Esophagus (tissue), 2 donors: Measurements from ENCODE around the gene MCTP2. TPM values are rescaled to one million over a fixed set of nuclear protein-coding genes. Genes with fewer than 3 reads are reported as not detected.
A peak's percentile ranks its signal among the peaks of the same experiment; 100 is the strongest.

Experiments used
- H3K27ac ChIP-seq, 2 donors: one replicate each; pipeline ENCODE4 v1.5.1; 2013; ENCODE audit warnings: low read depth in 2 of 2, mild to moderate bottlenecking in 2 of 2, inconsistent platforms in 1 of 2, low read length in 1 of 2, moderate library complexity in 1 of 2
- H3K27me3 ChIP-seq, 2 donors: one replicate each; pipeline ENCODE4 v1.6.1; 2013; ENCODE audit warnings: low read length in 2 of 2, control low read depth in 1 of 2, mild to moderate bottlenecking in 1 of 2; ENCODE audit not compliant: insufficient read depth in 2 of 2, control insufficient read depth in 1 of 2
- H3K36me3 ChIP-seq, 2 donors: one replicate each; pipeline ENCODE4 v1.6.1; 2013; ENCODE audit warnings: low read length in 1 of 2; ENCODE audit not compliant: control insufficient read depth in 2 of 2, insufficient read depth in 2 of 2
- H3K4me1 ChIP-seq, 2 donors: one replicate each; pipeline ENCODE4 v1.6.1; 2013; ENCODE audit warnings: low read length in 1 of 2; ENCODE audit not compliant: control insufficient read depth in 2 of 2, insufficient read depth in 2 of 2
- H3K4me3 ChIP-seq, 2 donors: one replicate each; pipeline ENCODE4 v1.5.1; 2013; ENCODE audit warnings: low read length in 2 of 2, mild to moderate bottlenecking in 2 of 2, low read depth in 1 of 2, moderate library complexity in 1 of 2
- H3K9me3 ChIP-seq, 2 donors: one replicate each; pipeline ENCODE4 v1.6.1; 2013; ENCODE audit warnings: mild to moderate bottlenecking in 2 of 2, low read depth in 1 of 2, low read length in 1 of 2, moderate library complexity in 1 of 2; ENCODE audit not compliant: control insufficient read depth in 2 of 2, insufficient read depth in 1 of 2
- WGBS, 2 donors: extraction: QIAGEN DNeasy Blood & Tissue Kit; methylation state at CpG; one replicate each; pipeline ENCODE4 v1.1.7; 2013; 5-methylcytosine and 5-hydroxymethylcytosine counted together
- polyA plus RNA-seq, 2 donors: library from polyadenylated mRNA; stranded (reverse); fragments of 200-250 nt; gene quantifications; one replicate each; pipeline ENCODE4 v1.2.3, GENCODE V29; 2013
- donor health status: healthy with polysubstance abuse.
- donor health status: Bipolar disorder and iron deficiency.

The MCTP2 gene
- polyA plus RNA-seq, 2 donors = 2.4 to 2.5 TPM

- H3K36me3 ChIP-seq = no peaks in the 10 kb centered on the region
- H3K4me1 ChIP-seq = no peaks in the 10 kb centered on the region
- no peaks in the 10 kb centered on the region for H3K9me3 ChIP-seq
- no peak overlapping the region for H3K4me3 ChIP-seq
- no peaks in the 10 kb centered on the region for H3K27me3 ChIP-seq
- H3K27ac ChIP-seq = no peak overlapping the region
- WGBS, 2 donors = 86 to 89% methylated on average over 4 of the region's 4 CpGs
Measured at GRCh38 chr15:94305133-94305532, 73.8 kb downstream of the MCTP2 start.

GRCh38 chr15:94306700-94307650, 75.6 kb downstream of the MCTP2 start:
- Histone ChIP-seq H3K27ac (no peak overlapping the region), H3K36me3 (no peaks in the 10 kb centered on the region), H3K4me1 (no peaks in the 10 kb centered on the region), H3K4me3 (no peak overlapping the region), H3K27me3 (no peaks in the 10 kb centered on the region), H3K9me3 (no peaks in the 10 kb centered on the region)
- WGBS, 2 donors = 75% methylated on average over 12 to 13 of the region's 13 CpGs

- Histone ChIP-seq H3K36me3 (peaks cover 0 to 13% of the 10 kb centered on the region in 2 donors), H3K9me3 (no peaks in the 10 kb centered on the region), H3K4me1 (no peaks in the 10 kb centered on the region), H3K27me3 (no peaks in the 10 kb centered on the region), H3K27ac (no peak overlapping the region), H3K4me3 (no peak overlapping the region)
- WGBS, 2 donors = 75% methylated on average over 5 of the region's 5 CpGs
Measured at GRCh38 chr15:94312946-94313345, 81.6 kb downstream of the MCTP2 start.

GRCh38 chr15:94314639-94315038, 83.3 kb downstream of the MCTP2 start:
- H3K9me3 ChIP-seq = no peaks in the 10 kb centered on the region
- H3K27me3 ChIP-seq = no peaks in the 10 kb centered on the region
- H3K27ac ChIP-seq = no peak overlapping the region
- H3K36me3 ChIP-seq = peaks cover 0 to 13% of the 10 kb centered on the region in 2 donors
- no peak overlapping the region for H3K4me3 ChIP-seq
- WGBS, 2 donors = 86 to 87% methylated on average over 3 of the region's 3 CpGs
- H3K4me1 ChIP-seq = no peaks in the 10 kb centered on the region

- Histone ChIP-seq H3K27ac (no peak overlapping the region), H3K4me1 (no peaks in the 10 kb centered on the region), H3K27me3 (no peaks in the 10 kb centered on the region), H3K9me3 (no peaks in the 10 kb centered on the region), H3K36me3 (peaks cover 0 to 13% of the 10 kb centered on the region in 2 donors), H3K4me3 (no peak overlapping the region)
- WGBS, 2 donors = 85% methylated on average over 5 of the region's 5 CpGs
Measured at GRCh38 chr15:94317211-94317610, 85.8 kb downstream of the MCTP2 start.

GRCh38 chr15:94322141-94322540, 90.8 kb downstream of the MCTP2 start:
- no peaks in the 10 kb centered on the region for H3K4me1 ChIP-seq
- H3K36me3 ChIP-seq = peaks cover 0 to 5% of the 10 kb centered on the region in 2 donors

GRCh38 chr15:94323076-94323475, 91.7 kb downstream of the MCTP2 start:
- H3K4me3 ChIP-seq = no peak overlapping the region
- H3K36me3 ChIP-seq = peaks cover 0 to 2% of the 10 kb centered on the region in 2 donors
- no peak overlapping the region for H3K27ac ChIP-seq
- no peaks in the 10 kb centered on the region for H3K27me3 ChIP-seq
- H3K4me1 ChIP-seq = no peaks in the 10 kb centered on the region
- no peaks in the 10 kb centered on the region for H3K9me3 ChIP-seq

More at GRCh38 chr15:94322141-94322540, 90.8 kb downstream of the MCTP2 start:
- Histone ChIP-seq H3K4me3 (no peak overlapping the region), H3K9me3 (no peaks in the 10 kb centered on the region), H3K27me3 (no peaks in the 10 kb centered on the region), H3K27ac (no peak overlapping the region)
- 59 to 62% methylated on average over 2 of the region's 2 CpGs for WGBS, 2 donors

GRCh38 chr15:94324117-94324826, 92.9 kb downstream of the MCTP2 start:
- WGBS, 2 donors = 28 to 30% methylated on average over 17 of the region's 17 CpGs
- Histone ChIP-seq H3K36me3 (peaks cover 0 to 2% of the 10 kb centered on the region in 2 donors), H3K4me1 (no peaks in the 10 kb centered on the region), H3K27me3 (no peaks in the 10 kb centered on the region), H3K27ac (no peak overlapping the region), H3K9me3 (no peaks in the 10 kb centered on the region), H3K4me3 (no peak overlapping the region)

- 75 to 76% methylated on average over 15 of the region's 15 CpGs for WGBS, 2 donors
- Histone ChIP-seq H3K36me3 (peaks cover 0 to 2% of the 10 kb centered on the region in 2 donors), H3K9me3 (no peaks in the 10 kb centered on the region), H3K4me3 (no peak overlapping the region), H3K27me3 (no peaks in the 10 kb centered on the region), H3K4me1 (no peaks in the 10 kb centered on the region), H3K27ac (peak overlapping the region in 1 of 2 donors; percentile 60)
Measured at GRCh38 chr15:94324835-94325767, 93.7 kb downstream of the MCTP2 start.
